ENCODE measurements around the gene ALG1.

The ALG1 gene

GRCh38 chr16:5065326-5065725 is 6.3 kb upstream of the ALG1 start:
- TF ChIP-seq, protein P1, sequence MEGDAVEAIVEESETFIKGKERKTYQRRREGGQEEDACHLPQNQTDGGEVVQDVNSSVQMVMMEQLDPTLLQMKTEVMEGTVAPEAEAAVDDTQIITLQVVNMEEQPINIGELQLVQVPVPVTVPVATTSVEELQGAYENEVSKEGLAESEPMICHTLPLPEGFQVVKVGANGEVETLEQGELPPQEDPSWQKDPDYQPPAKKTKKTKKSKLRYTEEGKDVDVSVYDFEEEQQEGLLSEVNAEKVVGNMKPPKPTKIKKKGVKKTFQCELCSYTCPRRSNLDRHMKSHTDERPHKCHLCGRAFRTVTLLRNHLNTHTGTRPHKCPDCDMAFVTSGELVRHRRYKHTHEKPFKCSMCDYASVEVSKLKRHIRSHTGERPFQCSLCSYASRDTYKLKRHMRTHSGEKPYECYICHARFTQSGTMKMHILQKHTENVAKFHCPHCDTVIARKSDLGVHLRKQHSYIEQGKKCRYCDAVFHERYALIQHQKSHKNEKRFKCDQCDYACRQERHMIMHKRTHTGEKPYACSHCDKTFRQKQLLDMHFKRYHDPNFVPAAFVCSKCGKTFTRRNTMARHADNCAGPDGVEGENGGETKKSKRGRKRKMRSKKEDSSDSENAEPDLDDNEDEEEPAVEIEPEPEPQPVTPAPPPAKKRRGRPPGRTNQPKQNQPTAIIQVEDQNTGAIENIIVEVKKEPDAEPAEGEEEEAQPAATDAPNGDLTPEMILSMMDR (conservative IDR thresholded peaks at IDR 0.05; ENCODE audit: low read depth), result no peak
- DNase-seq (ENCODE audit: low spot score), result no peak
- ChIA-PET POLR2A (ENCODE audit: low non-redundant PET) (no interaction called here), CTCF (no interaction called here)
- H3K27ac ChIP-seq, result no peak overlapping the region

- no peak for DNase-seq (ENCODE audit: low spot score)
- TF ChIP-seq, protein P1 (conservative IDR thresholded peaks at IDR 0.05; ENCODE audit: low read depth), result no peak
- POLR2A ChIA-PET (ENCODE audit: low non-redundant PET), result no interaction called here
- no peak within 1 kb of the TSS for H3K27ac ChIP-seq
- CTCF ChIA-PET, result no interaction called here
These were observed 5.8 kb upstream of the ALG1 start, which contains the start of gene C16orf89 for GRCh38 chr16:5065813-5066212. Gene C16orf89, minus strand, starts transcription at chr16:5065956. Its CDS starts 48 bp downstream, at chr16:5065908.

DNA sequence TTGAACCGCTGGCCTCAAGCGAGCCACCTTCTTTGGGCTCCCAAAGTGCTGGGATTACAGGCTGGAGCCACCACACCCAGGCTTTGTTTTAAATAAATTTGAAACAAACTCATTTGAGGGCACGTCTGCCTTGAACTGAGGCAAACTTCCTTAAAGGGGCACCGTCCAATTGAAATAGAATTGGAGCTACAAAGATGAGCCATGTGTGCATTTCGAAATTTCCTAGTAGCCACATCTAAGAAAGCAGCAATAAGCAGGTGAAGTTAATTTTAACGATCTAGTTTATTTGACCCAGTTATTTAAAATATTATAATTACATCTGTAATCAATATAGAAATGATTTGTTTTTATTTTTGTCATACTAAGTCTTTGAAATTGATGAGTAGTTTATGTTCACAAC is 5.1 kb upstream of the ALG1 start:
- CTCF ChIA-PET, result no interaction called here

GRCh38 chr16:5069048-5069447 is 2.6 kb upstream of the ALG1 start:
- TF ChIP-seq, protein P1 (conservative IDR thresholded peaks at IDR 0.05; ENCODE audit: low read depth), result no peak

More for the DNA sequence above, 5.1 kb upstream of the ALG1 start:
- no peak for DNase-seq (ENCODE audit: low spot score)
- TF ChIP-seq, protein P1 (conservative IDR thresholded peaks at IDR 0.05; ENCODE audit: low read depth), result no peak
- H3K27ac ChIP-seq, result no peak overlapping the region
- POLR2A ChIA-PET (ENCODE audit: low non-redundant PET), result no interaction called here

DNA sequence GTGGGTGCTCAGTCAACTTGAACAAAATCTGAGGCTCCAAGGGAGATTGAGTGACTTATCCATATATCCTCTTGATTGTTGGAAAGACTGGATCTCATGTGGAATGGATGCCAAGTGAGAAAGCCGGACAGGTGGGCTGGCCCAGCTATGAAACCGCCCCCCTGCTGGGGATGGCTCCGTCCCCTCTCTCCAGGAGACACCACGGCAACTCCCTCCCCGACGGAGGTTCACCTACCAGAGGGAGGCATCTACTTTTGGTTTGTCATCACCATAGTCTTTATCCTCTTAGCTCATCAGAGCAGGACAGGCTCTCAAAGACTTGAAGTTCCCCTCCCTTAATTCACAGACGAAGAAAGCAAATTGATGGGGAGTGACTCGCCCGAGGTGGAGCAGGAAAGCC is 1.8 kb upstream of the ALG1 start:
- TF ChIP-seq, protein P1 (conservative IDR thresholded peaks at IDR 0.05; ENCODE audit: low read depth), result no peak
- CTCF ChIA-PET, result no interaction called here
- no peak overlapping the region for H3K27ac ChIP-seq
- POLR2A ChIA-PET (ENCODE audit: low non-redundant PET), result no interaction called here
- DNase-seq (ENCODE audit: low spot score), result no peak

More at GRCh38 chr16:5069048-5069447, 2.6 kb upstream of the ALG1 start:
- POLR2A ChIA-PET (ENCODE audit: low non-redundant PET), result no interaction called here
- CTCF ChIA-PET, result no interaction called here
- no peak overlapping the region for H3K27ac ChIP-seq
- no peak for DNase-seq (ENCODE audit: low spot score)

DNA sequence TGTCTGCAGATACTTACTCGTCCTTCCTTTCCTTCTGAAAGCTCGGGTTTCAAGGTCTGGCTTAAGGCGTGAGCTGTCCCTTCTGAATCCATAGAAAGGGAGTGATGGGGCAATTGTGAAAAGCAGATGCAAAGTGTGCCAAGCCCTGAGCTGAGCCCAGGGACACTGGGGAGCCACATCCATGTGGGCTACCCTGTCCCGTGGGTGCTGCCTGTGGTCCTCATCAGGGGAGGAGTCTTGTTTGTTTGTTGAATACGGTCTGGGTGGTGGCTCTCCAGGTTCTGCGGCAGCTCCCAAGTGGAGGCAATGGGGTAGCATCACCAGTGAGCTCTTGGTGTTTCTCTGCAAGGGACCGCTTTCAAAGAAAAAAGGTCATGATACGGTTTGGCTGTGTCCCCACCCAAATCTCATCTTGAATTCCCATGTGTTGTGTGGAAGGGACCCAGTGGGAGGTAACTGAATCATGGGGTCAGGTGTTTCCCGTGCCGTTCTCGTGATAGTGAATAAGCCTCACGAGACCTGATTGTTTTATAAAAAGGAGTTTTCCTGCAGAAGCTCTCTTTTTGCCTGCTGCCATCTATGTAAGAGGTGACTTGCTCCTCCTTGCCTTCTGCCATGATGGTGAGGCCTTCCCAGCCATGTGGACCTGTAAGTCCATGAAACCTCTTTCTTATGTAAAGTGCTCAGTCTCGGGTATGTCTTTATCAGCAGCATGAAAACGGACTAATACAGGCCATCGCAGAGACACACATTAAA is 1.0 kb upstream of the ALG1 start:
- CTCF ChIA-PET, result no interaction called here
- no peak for DNase-seq (ENCODE audit: low spot score)
- POLR2A ChIA-PET (ENCODE audit: low non-redundant PET), result no interaction called here
- TF ChIP-seq, protein P1 (conservative IDR thresholded peaks at IDR 0.05; ENCODE audit: low read depth), result no peak
- no peak overlapping the region for H3K27ac ChIP-seq
